Stomach (tissue), 9 donors: ENCODE data around the gene APMAP. TPM values are rescaled to one million over a fixed set of nuclear protein-coding genes. Genes with fewer than 3 reads are reported as not detected.

Experiments
- DNase-seq, 2 donors: peaks; one replicate each; pipeline versions ENCODE4 v3.0.0 to v3.0.0-alpha.2; 2013 to 2019
- H3K27ac ChIP-seq, 5 donors: fragments of 200-600 bp in 4 of 5; sonication (generic) in 4 of 5; one replicate each; pipeline ENCODE4 v1.5.1; 2013 to 2019; ENCODE audit warnings: mild to moderate bottlenecking in 1 of 5, moderate library complexity in 1 of 5
- H3K27me3 ChIP-seq, 3 donors: fragments of 200-600 bp; sonication (generic); one replicate each; pipeline ENCODE4 v1.5.1; 2017 to 2019; ENCODE audit warnings: mixed run types in 1 of 3
- H3K36me3 ChIP-seq, 4 donors: fragments of 200-600 bp; sonication (generic); 1 replicate in 3 of 4; 2 replicates in 1 of 4; pipeline ENCODE4 v1.5.1; 2016 to 2019
- H3K4me1 ChIP-seq, 4 donors: fragments of 200-600 bp; sonication (generic); one replicate each; pipeline ENCODE4 v1.5.1; 2016 to 2019
- H3K4me3 ChIP-seq, 4 donors: fragments of 200-600 bp; sonication (generic) in 3 of 4; one replicate each; pipeline ENCODE4 v1.5.1; 2016 to 2019; ENCODE audit warnings: mild to moderate bottlenecking in 1 of 4
- H3K9me3 ChIP-seq, 4 donors: fragments of 200-600 bp; sonication (generic); one replicate each; pipeline ENCODE4 v1.5.1; 2016 to 2019
- EP300 ChIP-seq: sonication (generic); formaldehyde crosslinking; IDR thresholded peaks from one replicate; pipeline ENCODE4 v1.6.1; 2017; ENCODE audit warnings: antibody characterized with exemption
- POLR2A ChIP-seq, 4 donors: fragments of 450-650 bp; IDR thresholded peaks; one replicate each; pipeline ENCODE4 v1.6.1; 2016; ENCODE audit warnings: antibody characterized with exemption in 4 of 4, control low read depth in 2 of 4, mild to moderate bottlenecking in 1 of 4, moderate library complexity in 1 of 4
- POLR2AphosphoS5 ChIP-seq, 3 donors: sonication (generic); formaldehyde crosslinking; IDR thresholded peaks; one replicate each; pipeline ENCODE4 v1.6.1; 2016; ENCODE audit warnings: antibody characterized with exemption in 3 of 3
- WGBS, 5 donors: extraction: QIAGEN DNeasy Blood & Tissue Kit in 3 of 5; methylation state at CpG; one replicate each; pipeline versions ENCODE4 v1.1.5 to v1.1.7; 2013 to 2018; 5-methylcytosine and 5-hydroxymethylcytosine counted together
- intact Hi-C: fragments of 100-400 bp; cut with DNase I; formaldehyde crosslinking; loops from one replicate; pipeline ENCODE4 v1.15.1; 2023; ENCODE audit warnings: low total_unique reads
- polyA plus RNA-seq, 3 donors: library from polyadenylated mRNA; stranded (reverse); fragments of 200-250 nt; gene quantifications; one replicate each; pipeline ENCODE4 v1.2.3, GENCODE V29; 2013
- total RNA-seq, 5 donors: library from RNA; depleted of rRNA; stranded (reverse); fragments of >200 nt; gene quantifications; one replicate each; pipeline versions ENCODE4 v1.1.0 to v1.2.3, GENCODE V29; 2014 to 2016
- TF ChIP-seq, protein P1 (sequence below), 7 experiments: fragments of 450-650 bp in 4 of 7; fragments of 200-600 bp in 3 of 7; sonication (generic) in 3 of 7; IDR thresholded peaks; one replicate each; pipeline ENCODE4 v1.5.1; 2016 to 2019; ENCODE audit warnings: antibody characterized with exemption in 7 of 7, control low read depth in 2 of 7, mild to moderate bottlenecking in 1 of 7
- donor health status: healthy with polysubstance abuse.
- donor health status: Bipolar disorder and iron deficiency.
- donor health status: healthy.

APMAP gene
- total and polyA plus RNA-seq, 8 donors, result 12.3 to 55.6 (median 32.1) TPM

DNA sequence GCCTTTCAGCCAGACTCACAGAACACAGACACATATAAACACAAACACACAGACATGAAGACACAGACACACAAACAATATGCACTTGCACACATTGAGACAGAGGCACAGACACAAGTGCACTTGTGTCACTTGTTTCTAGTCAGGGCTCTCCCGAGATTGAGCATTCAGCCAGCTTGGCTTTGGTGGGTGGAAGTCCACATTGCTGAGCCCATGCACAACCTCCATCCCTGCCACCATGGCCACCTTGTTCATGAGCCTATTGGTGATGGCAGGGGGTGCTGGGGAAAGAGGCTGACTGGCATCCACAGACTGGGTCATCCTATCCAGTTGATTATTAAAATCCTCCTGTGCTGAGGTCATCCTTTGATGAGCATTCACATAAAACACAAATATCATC lies 55.0 kb downstream of the APMAP start:
- no peak for DNase-seq
- H3K9me3 ChIP-seq, result peaks cover 0 to 12% (median 0%) of the 10 kb centered on the region in 4 donors
- intact Hi-C loops, result no loop called here
- H3K4me1 ChIP-seq, result no peaks in the 10 kb centered on the region
- H3K27ac ChIP-seq, result no peak overlapping the region
- no peak overlapping the region for H3K4me3 ChIP-seq
- no peaks in the 10 kb centered on the region for H3K36me3 ChIP-seq
- WGBS, 5 donors, result 0 to 89% (median 45%) methylated on average over 1 of the region's 1 CpG
- TF ChIP-seq EP300 (no peak), POLR2A (IDR thresholded peaks at IDR 0.05) (no peak), POLR2AphosphoS5 (IDR thresholded peaks at IDR 0.05) (no peak)
- TF ChIP-seq, protein P1, sequence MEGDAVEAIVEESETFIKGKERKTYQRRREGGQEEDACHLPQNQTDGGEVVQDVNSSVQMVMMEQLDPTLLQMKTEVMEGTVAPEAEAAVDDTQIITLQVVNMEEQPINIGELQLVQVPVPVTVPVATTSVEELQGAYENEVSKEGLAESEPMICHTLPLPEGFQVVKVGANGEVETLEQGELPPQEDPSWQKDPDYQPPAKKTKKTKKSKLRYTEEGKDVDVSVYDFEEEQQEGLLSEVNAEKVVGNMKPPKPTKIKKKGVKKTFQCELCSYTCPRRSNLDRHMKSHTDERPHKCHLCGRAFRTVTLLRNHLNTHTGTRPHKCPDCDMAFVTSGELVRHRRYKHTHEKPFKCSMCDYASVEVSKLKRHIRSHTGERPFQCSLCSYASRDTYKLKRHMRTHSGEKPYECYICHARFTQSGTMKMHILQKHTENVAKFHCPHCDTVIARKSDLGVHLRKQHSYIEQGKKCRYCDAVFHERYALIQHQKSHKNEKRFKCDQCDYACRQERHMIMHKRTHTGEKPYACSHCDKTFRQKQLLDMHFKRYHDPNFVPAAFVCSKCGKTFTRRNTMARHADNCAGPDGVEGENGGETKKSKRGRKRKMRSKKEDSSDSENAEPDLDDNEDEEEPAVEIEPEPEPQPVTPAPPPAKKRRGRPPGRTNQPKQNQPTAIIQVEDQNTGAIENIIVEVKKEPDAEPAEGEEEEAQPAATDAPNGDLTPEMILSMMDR (IDR thresholded peaks at IDR 0.05), result no peak
- no peaks in the 10 kb centered on the region for H3K27me3 ChIP-seq

GRCh38 chr20:24936526-24937407 lies 55.8 kb downstream of the APMAP start:
- Histone ChIP-seq H3K4me3 (no peak overlapping the region), H3K9me3 (peaks cover 0 to 10% (median 0%) of the 10 kb centered on the region in 4 donors), H3K27ac (no peak overlapping the region), H3K36me3 (no peaks in the 10 kb centered on the region), H3K27me3 (no peaks in the 10 kb centered on the region), H3K4me1 (peaks cover 0 to under 1% (median under 1%) of the 10 kb centered on the region in 4 donors)
- WGBS, 5 donors, result 67 to 85% (median 82%) methylated on average over 6 to 7 of the region's 7 CpGs
- intact Hi-C loops, result no loop called here
- no peak for TF ChIP-seq POLR2AphosphoS5 (IDR thresholded peaks at IDR 0.05)
- TF ChIP-seq, protein P1 (IDR thresholded peaks at IDR 0.05), result no peak
- no peak for TF ChIP-seq POLR2A (IDR thresholded peaks at IDR 0.05)
- no peak for TF ChIP-seq EP300
- DNase-seq, result no peak

DNA sequence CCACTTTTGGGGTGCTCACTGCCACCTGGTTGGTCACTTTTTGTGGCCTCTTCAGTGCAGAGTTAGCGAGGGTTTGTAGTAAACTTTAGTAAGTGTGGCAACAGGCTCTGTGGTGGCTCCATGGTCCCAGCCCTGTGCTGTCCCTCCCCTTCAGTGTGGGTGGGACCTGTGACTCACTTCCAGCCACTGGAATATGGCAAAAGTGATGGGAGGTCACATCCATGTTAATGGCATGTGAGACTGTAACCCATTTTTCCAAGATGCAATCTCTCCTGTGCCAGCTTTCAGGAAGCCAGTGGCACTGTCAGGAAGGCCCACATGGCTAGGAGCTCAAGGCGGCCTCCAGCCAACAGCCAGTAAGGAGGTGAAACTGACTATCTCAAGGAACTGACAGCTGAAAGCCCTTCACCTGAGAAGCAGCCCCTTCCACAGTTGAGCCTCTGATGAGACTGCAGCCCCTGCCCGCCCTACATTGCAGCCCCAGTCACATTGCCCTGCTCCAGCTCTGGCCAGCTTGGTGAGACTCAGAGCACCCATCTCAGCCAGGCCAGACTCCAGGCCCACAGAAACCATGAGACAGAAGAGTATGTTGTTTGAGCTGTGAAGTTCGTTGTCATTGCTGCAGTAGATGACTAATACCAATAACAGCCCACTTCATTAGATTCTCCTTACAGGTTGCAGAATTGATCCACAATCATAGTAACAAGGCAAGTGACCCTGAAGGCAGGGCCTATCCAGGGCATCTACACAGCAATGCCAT lies 56.6 kb downstream of the APMAP start:
- H3K9me3 ChIP-seq, result peaks cover 0 to 6% (median 0%) of the 10 kb centered on the region in 4 donors
- no peak overlapping the region for H3K4me3 ChIP-seq
- no peaks in the 10 kb centered on the region for H3K36me3 ChIP-seq
- H3K27ac ChIP-seq, result no peak overlapping the region
- WGBS, 5 donors, result 88 to 97% (median 93%) methylated on average over 4 of the region's 4 CpGs
- H3K4me1 ChIP-seq, result peaks cover 0 to 9% (median 6%) of the 10 kb centered on the region in 4 donors
- intact Hi-C loops, result no loop called here
- no peaks in the 10 kb centered on the region for H3K27me3 ChIP-seq
- TF ChIP-seq POLR2AphosphoS5 (IDR thresholded peaks at IDR 0.05), result no peak
- TF ChIP-seq EP300, result no peak
- TF ChIP-seq POLR2A (IDR thresholded peaks at IDR 0.05), result no peak
- TF ChIP-seq, protein P1 (IDR thresholded peaks at IDR 0.05), result no peak
- DNase-seq, result no peak

GRCh38 chr20:24935140-24935539 lies 57.4 kb downstream of the APMAP start:
- TF ChIP-seq EP300 (no peak), POLR2A (IDR thresholded peaks at IDR 0.05) (no peak), POLR2AphosphoS5 (IDR thresholded peaks at IDR 0.05) (no peak)
- TF ChIP-seq, protein P1 (IDR thresholded peaks at IDR 0.05), result no peak
- Histone ChIP-seq H3K27ac (no peak overlapping the region), H3K27me3 (no peaks in the 10 kb centered on the region), H3K9me3 (peaks cover 0 to 2% (median 0%) of the 10 kb centered on the region in 4 donors), H3K4me1 (peaks cover 3 to 17% (median 7%) of the 10 kb centered on the region in 4 donors), H3K4me3 (no peak overlapping the region), H3K36me3 (no peaks in the 10 kb centered on the region)
- intact Hi-C loops, result no loop called here
- DNase-seq, result no peak
- WGBS, 5 donors, result 84 to 91% (median 86%) methylated on average over 3 of the region's 3 CpGs
